NK-92 (cell line): ENCODE measurements around the gene GNG7.
"Not testable (repeated sequence)": the region's sequence is repeated elsewhere in the genome, so short reads cannot be mapped to it uniquely, and the experiment has no call there.

Source experiments
- DNase-seq: peaks from one replicate; lab custom pipeline; 2025; ENCODE audit not compliant: unreplicated experiment; lab: John Stamatoyannopoulos, UW

The GNG7 gene

GRCh38 chr19:2475702-2476450 is 226.6 kb downstream of the GNG7 start, which contains the start of gene GADD45B:
GADD45B (plus strand) TSS chr19:2476127; CDS start chr19:2476359, 232 bp downstream.
- DNase-seq, result peak; percentile 81

- DNase-seq, result no peak
Measured at GRCh38 chr19:2475018-2475701, 227.3 kb downstream of the GNG7 start.

GRCh38 chr19:2474232-2475017 is 228.1 kb downstream of the GNG7 start:
- DNase-seq, result no peak

- not testable (repeated sequence) for DNase-seq
Measured at GRCh38 chr19:2469915-2470200, 232.6 kb downstream of the GNG7 start.

GRCh38 chr19:2469102-2469914 is 233.2 kb downstream of the GNG7 start:
- DNase-seq, result no peak

- DNase-seq, result no peak
Measured at GRCh38 chr19:2468596-2468995, 233.9 kb downstream of the GNG7 start.

GRCh38 chr19:2464389-2464788 is 238.1 kb downstream of the GNG7 start:
- no peak for DNase-seq

GRCh38 chr19:2463694-2464093 is 238.8 kb downstream of the GNG7 start:
- DNase-seq, result not testable (repeated sequence)

GRCh38 chr19:2462635-2463421 is 239.7 kb downstream of the GNG7 start:
- DNase-seq, result no peak

- DNase-seq, result no peak
Measured at GRCh38 chr19:2461751-2462634, 240.5 kb downstream of the GNG7 start.
